Upper lobe of right lung (tissue), 1 donor: ENCODE data around the gene NELFCD. TPM values are rescaled to one million over a fixed set of nuclear protein-coding genes. Genes with fewer than 3 reads are reported as not detected.

Source experiments
- ATAC-seq: fragments of 200-7000 bp; cut with Tn5 transposase; one replicate; pipeline ENCODE4 v1.9.1; 2020; ENCODE audit warnings: mild to moderate bottlenecking, moderate library complexity
- DNase-seq: peaks from one replicate; pipeline ENCODE4 v3.0.0-alpha.2; 2020
- H3K27ac ChIP-seq: fragments of 200-600 bp; one replicate; pipeline ENCODE4 v1.8.0; 2022
- H3K27me3 ChIP-seq: fragments of 200-600 bp; one replicate; pipeline ENCODE4 v1.8.0; 2022; ENCODE audit warnings: mild to moderate bottlenecking
- H3K36me3 ChIP-seq: fragments of 200-600 bp; one replicate; pipeline ENCODE4 v1.8.0; 2022
- H3K4me1 ChIP-seq: fragments of 200-600 bp; one replicate; pipeline ENCODE4 v1.8.0; 2022
- H3K4me3 ChIP-seq: fragments of 200-600 bp; one replicate; pipeline ENCODE4 v1.8.0; 2022; ENCODE audit warnings: mild to moderate bottlenecking
- H3K9me3 ChIP-seq: fragments of 200-600 bp; one replicate; pipeline ENCODE4 v1.8.0; 2022
- intact Hi-C: fragments of 100-400 bp; cut with DNase I; formaldehyde crosslinking; loops from one replicate; pipeline ENCODE4 v1.11.0; 2022
- total RNA-seq: library from RNA; stranded (reverse); fragmentation: NEBNext Ultra II Directional; extraction: Animal tissue kit (Norgen Biotek cat#: 25700); gene quantifications from one replicate; pipeline ENCODE4 v1.2.1, GENCODE V29; 2021
- TF ChIP-seq, protein P1 (sequence below): fragments of 200-600 bp; IDR thresholded peaks from one replicate; pipeline ENCODE4 v1.8.0; 2022; ENCODE audit warnings: antibody characterized with exemption
- donor health status: DM: no; HTN: yes; CAD: no; lungs with severe emphysema.

The NELFCD gene
- total RNA-seq, 1 donor from 2014 or later: 51.2 TPM

DNA sequence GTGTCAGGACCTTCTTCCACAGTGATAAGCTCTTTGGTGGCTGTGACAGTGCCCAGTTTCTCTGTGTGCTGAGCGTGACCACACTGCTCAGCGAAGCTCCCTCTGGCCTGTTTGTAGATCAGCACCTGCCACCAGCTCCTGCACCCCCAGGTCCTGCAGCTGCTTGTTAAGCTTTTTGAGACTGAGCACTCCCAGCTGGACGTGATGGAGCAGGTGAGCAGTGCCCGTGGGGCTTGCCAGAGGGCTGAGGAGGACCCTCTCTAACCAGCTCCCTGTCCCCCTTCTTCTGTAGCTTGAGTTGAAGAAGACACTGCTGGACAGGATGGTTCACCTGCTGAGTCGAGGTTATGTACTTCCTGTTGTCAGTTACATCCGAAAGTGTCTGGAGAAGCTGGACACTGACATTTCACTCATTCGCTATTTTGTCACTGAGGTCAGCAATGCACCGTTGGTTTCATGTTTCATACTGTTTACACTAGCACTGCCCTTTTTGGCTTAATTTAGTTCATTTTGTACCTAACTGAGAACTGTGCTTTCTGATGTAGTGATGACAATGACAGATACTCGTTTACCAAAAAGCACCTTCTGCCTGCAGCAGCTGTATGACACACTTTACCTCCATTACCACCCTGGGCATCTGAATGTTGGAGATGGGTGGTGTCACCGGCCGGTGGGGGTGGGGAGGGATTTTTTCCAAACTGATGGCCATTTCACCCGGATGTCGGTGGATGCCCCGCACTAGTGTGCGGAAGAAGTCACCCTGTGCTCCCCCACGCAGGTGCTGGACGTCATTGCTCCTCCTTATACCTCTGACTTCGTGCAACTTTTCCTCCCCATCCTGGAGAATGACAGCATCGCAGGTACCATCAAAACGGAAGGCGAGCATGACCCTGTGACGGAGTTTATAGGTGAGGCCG, 12.5 kb downstream of the NELFCD start:
- DNase-seq (no peak), ATAC-seq (peak; percentile 6)
- no peak overlapping the region for H3K4me3 ChIP-seq
- TF ChIP-seq, protein P1, sequence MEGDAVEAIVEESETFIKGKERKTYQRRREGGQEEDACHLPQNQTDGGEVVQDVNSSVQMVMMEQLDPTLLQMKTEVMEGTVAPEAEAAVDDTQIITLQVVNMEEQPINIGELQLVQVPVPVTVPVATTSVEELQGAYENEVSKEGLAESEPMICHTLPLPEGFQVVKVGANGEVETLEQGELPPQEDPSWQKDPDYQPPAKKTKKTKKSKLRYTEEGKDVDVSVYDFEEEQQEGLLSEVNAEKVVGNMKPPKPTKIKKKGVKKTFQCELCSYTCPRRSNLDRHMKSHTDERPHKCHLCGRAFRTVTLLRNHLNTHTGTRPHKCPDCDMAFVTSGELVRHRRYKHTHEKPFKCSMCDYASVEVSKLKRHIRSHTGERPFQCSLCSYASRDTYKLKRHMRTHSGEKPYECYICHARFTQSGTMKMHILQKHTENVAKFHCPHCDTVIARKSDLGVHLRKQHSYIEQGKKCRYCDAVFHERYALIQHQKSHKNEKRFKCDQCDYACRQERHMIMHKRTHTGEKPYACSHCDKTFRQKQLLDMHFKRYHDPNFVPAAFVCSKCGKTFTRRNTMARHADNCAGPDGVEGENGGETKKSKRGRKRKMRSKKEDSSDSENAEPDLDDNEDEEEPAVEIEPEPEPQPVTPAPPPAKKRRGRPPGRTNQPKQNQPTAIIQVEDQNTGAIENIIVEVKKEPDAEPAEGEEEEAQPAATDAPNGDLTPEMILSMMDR: no peak
- intact Hi-C loops: no loop called here
- H3K36me3 ChIP-seq: peaks cover 98% of the 10 kb centered on the region
- no peak overlapping the region for H3K27ac ChIP-seq
- no peaks in the 10 kb centered on the region for H3K27me3 ChIP-seq
- H3K4me1 ChIP-seq: peaks cover 4% of the 10 kb centered on the region
- H3K9me3 ChIP-seq: no peaks in the 10 kb centered on the region

DNA sequence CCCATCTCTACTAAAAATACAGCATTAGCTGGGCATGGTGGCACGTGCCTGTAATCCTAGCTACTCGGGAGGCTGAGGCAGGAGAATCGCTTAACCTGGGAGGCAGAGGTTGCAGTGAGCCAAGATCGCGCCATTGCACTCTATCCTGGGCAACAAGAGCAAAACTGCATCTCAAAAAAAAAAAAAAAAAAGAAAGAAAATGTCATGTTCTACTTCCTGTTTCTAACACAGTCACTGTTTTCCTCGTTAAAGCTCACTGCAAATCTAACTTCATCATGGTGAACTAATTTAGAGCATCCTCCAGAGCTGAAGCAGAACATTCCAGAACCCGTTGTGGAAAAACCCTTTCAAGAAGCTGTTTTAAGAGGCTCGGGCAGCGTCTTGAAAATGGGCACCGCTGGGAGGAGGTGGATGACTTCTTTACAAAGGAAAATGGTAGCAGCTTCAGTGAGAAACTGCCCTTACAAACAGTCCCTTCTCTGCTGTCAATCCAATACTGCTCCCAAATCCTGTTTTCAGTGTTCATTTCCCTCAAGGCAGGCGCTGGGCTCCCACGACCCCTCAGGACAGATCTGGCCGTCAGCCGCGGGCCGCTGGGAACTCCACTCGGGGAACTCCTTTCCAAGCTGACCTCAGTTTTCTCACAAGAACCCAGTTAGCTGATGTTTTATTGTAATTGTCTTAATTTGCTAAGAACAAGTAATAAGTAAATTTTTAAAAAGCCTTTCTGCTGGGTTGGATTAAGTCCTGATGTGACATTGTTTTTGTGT, 13.5 kb downstream of the NELFCD start:
- intact Hi-C loops: no loop called here
- no peak overlapping the region for H3K27ac ChIP-seq
- H3K4me1 ChIP-seq: peaks cover 4% of the 10 kb centered on the region
- ATAC-seq: no peak
- H3K27me3 ChIP-seq: no peaks in the 10 kb centered on the region
- H3K36me3 ChIP-seq: peaks cover 98% of the 10 kb centered on the region
- no peak for DNase-seq
- H3K9me3 ChIP-seq: no peaks in the 10 kb centered on the region
- TF ChIP-seq, protein P1: no peak
- no peak overlapping the region for H3K4me3 ChIP-seq

DNA sequence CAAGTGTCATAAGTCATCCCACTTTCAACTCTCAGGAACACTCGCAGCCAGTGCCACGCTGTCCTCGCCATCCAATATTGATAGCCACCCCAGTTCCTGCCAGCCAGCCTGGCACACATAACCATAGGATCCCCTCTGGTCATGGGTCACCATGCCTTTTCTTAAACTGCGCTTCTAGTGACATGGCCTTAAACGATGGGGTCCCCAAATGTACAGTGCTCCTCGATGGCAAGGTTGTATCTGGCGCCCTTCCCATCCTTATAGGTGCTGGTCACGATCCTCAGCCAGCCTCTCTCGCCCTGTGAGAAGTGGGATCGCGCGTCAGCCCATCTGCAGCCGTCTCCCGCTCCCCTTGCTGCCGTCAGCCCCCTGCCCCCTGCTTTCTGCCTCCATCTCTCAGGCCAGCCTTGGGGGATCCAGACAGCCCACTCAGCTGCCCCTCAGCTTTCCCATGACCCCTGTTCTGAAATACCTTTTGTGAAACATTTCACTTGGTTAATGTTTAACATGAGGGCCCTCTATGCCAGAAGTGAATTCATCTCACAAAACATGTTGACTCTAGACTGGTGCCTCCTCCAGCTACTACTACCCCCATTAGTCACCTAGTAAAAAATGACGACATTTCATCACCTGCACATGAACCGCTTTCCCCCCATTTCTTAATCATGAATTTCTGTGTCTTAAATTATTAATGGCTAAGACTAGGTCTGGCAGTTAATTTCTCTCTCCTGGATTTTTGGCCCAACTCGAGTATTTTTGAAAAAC, 14.6 kb downstream of the NELFCD start:
- Histone ChIP-seq H3K36me3 (peaks cover 97% of the 10 kb centered on the region), H3K27ac (no peak overlapping the region), H3K4me3 (no peak overlapping the region), H3K4me1 (peaks cover 4% of the 10 kb centered on the region), H3K27me3 (no peaks in the 10 kb centered on the region), H3K9me3 (no peaks in the 10 kb centered on the region)
- peak; percentile 6 for ATAC-seq
- intact Hi-C loops: no loop called here
- TF ChIP-seq, protein P1: no peak
- no peak for DNase-seq

- Histone ChIP-seq H3K27ac (no peak overlapping the region), H3K36me3 (peaks cover 97% of the 10 kb centered on the region), H3K27me3 (no peaks in the 10 kb centered on the region), H3K9me3 (no peaks in the 10 kb centered on the region), H3K4me3 (no peak overlapping the region), H3K4me1 (peaks cover 4% of the 10 kb centered on the region)
- DNase-seq (no peak), ATAC-seq (no peak)
- intact Hi-C loops: no loop called here
- TF ChIP-seq, protein P1: no peak
Observed at GRCh38 chr20:58996226-58996611, 15.2 kb downstream of the NELFCD start.

DNA sequence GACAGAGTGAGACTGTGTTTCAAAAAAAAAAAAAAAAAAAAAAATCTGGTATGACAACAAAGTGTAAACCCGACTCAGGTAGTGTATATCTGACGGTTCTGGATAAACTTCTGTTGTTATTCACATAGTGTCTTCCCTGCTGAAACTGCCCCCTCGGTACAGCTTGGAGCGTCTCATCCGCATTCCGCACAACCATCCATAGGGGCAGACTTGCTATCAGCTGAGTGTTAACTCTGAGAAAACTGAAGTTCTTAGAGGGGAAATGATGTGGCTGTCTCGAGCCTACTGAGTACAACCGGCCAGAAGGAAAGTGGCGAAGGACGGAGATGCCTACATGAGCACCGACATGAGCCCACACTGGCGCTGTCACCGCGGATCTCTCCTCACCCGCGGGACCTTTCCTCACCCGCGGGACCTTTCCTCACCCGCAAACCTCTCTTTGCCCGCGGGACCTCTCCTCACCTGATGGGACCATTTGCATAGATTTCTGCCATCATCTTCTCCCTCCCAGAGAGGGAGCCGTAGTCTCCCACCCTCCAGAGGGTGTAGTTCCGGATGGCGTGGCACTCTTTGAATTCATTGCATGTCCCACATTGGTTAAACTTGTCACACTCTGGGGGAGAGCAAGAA, 16.2 kb downstream of the NELFCD start:
- no peak overlapping the region for H3K27ac ChIP-seq
- peak; percentile 46 for DNase-seq
- no peak overlapping the region for H3K4me3 ChIP-seq
- no peaks in the 10 kb centered on the region for H3K27me3 ChIP-seq
- TF ChIP-seq, protein P1: no peak
- intact Hi-C loops: no loop called here
- H3K4me1 ChIP-seq: peaks cover 4% of the 10 kb centered on the region
- peaks cover 97% of the 10 kb centered on the region for H3K36me3 ChIP-seq
- no peak for ATAC-seq
- no peaks in the 10 kb centered on the region for H3K9me3 ChIP-seq
